GM12878 (cell line): Measurements from ENCODE around the gene C19orf47. TPM values are rescaled to one million over a fixed set of nuclear protein-coding genes. Genes with fewer than 3 reads are reported as not detected.

Source experiments
- ATAC-seq: fragments of 200-7000 bp; cut with Tn5 transposase; 3 replicates; pipeline ENCODE4 v1.9.1; 2020; ENCODE audit warnings: mild to moderate bottlenecking, moderate library complexity
- BruUV-seq: library from RNA; stranded (reverse); fragments of 400-500 nt; replicated peaks from 2 replicates; lab custom pipeline; 2021; lab: Mats Ljungman, UMichigan
- CTCF ChIA-PET: fragments of 300-600 bp; sonication (Branson Sonifier 250); formaldehyde crosslinking; extraction: SDS; loops from one replicate; lab custom pipeline; 2021; ENCODE audit warnings: inconsistent platforms; lab: Yijun Ruan, JAX
- POLR2A ChIA-PET: fragments of 350-600 bp; formaldehyde crosslinking; extraction: SDS; loops from one replicate; lab custom pipeline; 2021; ENCODE audit warnings: inconsistent platforms; lab: Charles Lee
- RAD21 ChIA-PET: fragments of 300-600 bp; sonication (Branson Sonifier 250); formaldehyde crosslinking; loops from one replicate; lab custom pipeline; 2023; ENCODE audit warnings: antibody characterized with exemption; ENCODE audit not compliant: unreplicated experiment; lab: Charles Lee
- SMC1A ChIA-PET: fragments of 300-600 bp; sonication (Branson Sonifier 250); formaldehyde crosslinking; loops from one replicate; lab custom pipeline; 2023; ENCODE audit not compliant: unreplicated experiment, uncharacterized antibody; lab: Charles Lee
- DNase-seq: peaks from one replicate; pipeline ENCODE4 v3.0.0-alpha.2; 2011; ENCODE audit warnings: low read depth, low spot score
- FAIRE-seq: peaks from 3 replicates; lab custom pipeline; 2011; peaks lifted over from hg19 to GRCh38; lab: Jason Lieb, UNC
- H2AFZ ChIP-seq: 2 replicates; pipeline ENCODE4 v1.6.0; 2011; ENCODE audit warnings: low read depth, low read length, control low read depth; ENCODE audit not compliant: control insufficient read depth
- H3K27ac ChIP-seq: 2 replicates; pipeline ENCODE4 v1.5.1; 2011; ENCODE audit warnings: control low read depth; ENCODE audit not compliant: control insufficient read depth, insufficient read depth
- H3K27me3 ChIP-seq, 2 experiments: replicated peaks in 1 of 2; 2 replicates each; pipeline versions ENCODE4 v1.6.0 to v1.6.1; 2011; ENCODE audit warnings: low read length in 1 of 2; ENCODE audit not compliant: control insufficient read depth in 2 of 2, insufficient read depth in 2 of 2
- H3K36me3 ChIP-seq, 2 experiments: 2 replicates each; pipeline ENCODE4 v1.5.1; 2011; ENCODE audit warnings: low read length in 1 of 2; ENCODE audit not compliant: control insufficient read depth in 2 of 2, insufficient read depth in 2 of 2
- H3K4me1 ChIP-seq: 2 replicates; pipeline ENCODE4 v1.6.1; 2011; ENCODE audit warnings: mild to moderate bottlenecking, low read length, moderate library complexity, mixed read lengths; ENCODE audit not compliant: control insufficient read depth, insufficient read depth
- H3K4me2 ChIP-seq: 2 replicates; pipeline ENCODE4 v1.6.0; 2011; ENCODE audit warnings: control low read depth; ENCODE audit not compliant: control insufficient read depth, insufficient read depth
- H3K4me3 ChIP-seq: fragments of 200-600 bp; sonication (generic); 2 replicates; pipeline ENCODE4 v1.5.1; 2016
- H3K79me2 ChIP-seq: 2 replicates; pipeline ENCODE4 v1.6.0; 2011; ENCODE audit warnings: low read length; ENCODE audit not compliant: control insufficient read depth, insufficient read depth
- H3K9ac ChIP-seq: 2 replicates; pipeline ENCODE4 v1.8.0; 2011; ENCODE audit warnings: low read length, control low read depth, mixed read lengths; ENCODE audit not compliant: control insufficient read depth, insufficient read depth
- H3K9me3 ChIP-seq: replicated peaks from 3 replicates; pipeline ENCODE4 v1.5.1; 2011; ENCODE audit warnings: mild to moderate bottlenecking, low read length; ENCODE audit not compliant: control insufficient read depth, insufficient read depth
- H4K20me1 ChIP-seq: 2 replicates; pipeline ENCODE4 v1.6.0; 2011; ENCODE audit not compliant: control insufficient read depth, insufficient read depth
- ASH2L ChIP-seq: fragments of 300-600, 200-600 bp; sonication (generic); IDR thresholded peaks from 2 replicates; pipeline ENCODE4 v1.6.1; 2017; ENCODE audit warnings: low read depth, mild to moderate bottlenecking, borderline replicate concordance
- BHLHE40 ChIP-seq, 2 experiments: fragments of 450-650 bp in 1 of 2; IDR thresholded peaks; 2 replicates each; pipeline ENCODE4 v1.6.1; 2011 to 2017; ENCODE audit warnings: low read depth in 2 of 2, borderline replicate concordance in 1 of 2, improper control_type of control experiment in 1 of 2, low read length in 1 of 2, mild to moderate bottlenecking in 1 of 2
- BRCA1 ChIP-seq: IDR thresholded peaks from 2 replicates; pipeline ENCODE4 v1.6.1; 2011; ENCODE audit warnings: low read depth, low read length, improper control_type of control experiment
- CREM ChIP-seq: IDR thresholded peaks from 2 replicates; pipeline ENCODE4 v1.6.1; 2014; ENCODE audit warnings: antibody characterized with exemption, low read depth
- ETV6 ChIP-seq, 2 experiments: fragments of 450-650 bp in 1 of 2; IDR thresholded peaks in 1 of 2; conservative IDR thresholded peaks in 1 of 2; 2 replicates each; pipeline ENCODE4 v1.6.1; 2014; ENCODE audit warnings: antibody characterized with exemption in 1 of 2, borderline replicate concordance in 1 of 2, low read depth in 1 of 2, mild to moderate bottlenecking in 1 of 2, moderate library complexity in 1 of 2
- MXI1 ChIP-seq: fragments of 150-350 bp; IDR thresholded peaks from 2 replicates; pipeline ENCODE4 v1.6.1; 2011; ENCODE audit warnings: low read depth, mild to moderate bottlenecking, inconsistent platforms, low read length, improper control_type of control experiment
- POLR2AphosphoS2 ChIP-seq: IDR thresholded peaks from 2 replicates; pipeline ENCODE4 v1.6.1; 2011; ENCODE audit warnings: low read depth, mild to moderate bottlenecking, low read length, improper control_type of control experiment, moderate library complexity
- POU2F2 ChIP-seq: IDR thresholded peaks from 3 replicates; pipeline ENCODE4 v1.6.1; 2011; ENCODE audit warnings: low read depth, mild to moderate bottlenecking, low read length, borderline replicate concordance
- RBBP5 ChIP-seq: fragments of 200-600 bp; sonication (generic); conservative IDR thresholded peaks from 2 replicates; pipeline ENCODE4 v1.6.1; 2016
- RUNX3 ChIP-seq: IDR thresholded peaks from 2 replicates; pipeline ENCODE4 v1.6.1; 2012; ENCODE audit warnings: low read length, inconsistent platforms
- SREBF2 ChIP-seq: IDR thresholded peaks from 2 replicates; pipeline ENCODE4 v1.6.1; 2012; ENCODE audit warnings: mild to moderate bottlenecking, low read length
- ZZZ3 ChIP-seq: IDR thresholded peaks from 2 replicates; pipeline ENCODE4 v1.6.1; 2011; ENCODE audit warnings: low read depth; ENCODE audit not compliant: control insufficient read depth, insufficient read length
- WGBS: methylation state at CpG from one replicate; pipeline ENCODE4 v1.1.6; 2016; ENCODE audit warnings: low lambda C conversion rate; ENCODE audit not compliant: insufficient replicate concordance, insufficient coverage; ENCODE audit errors: missing lambda C conversion rate; 5-methylcytosine and 5-hydroxymethylcytosine counted together
- in situ Hi-C: fragments of 300-500 bp; cut with MboI; formaldehyde crosslinking; loops from 9 replicates; pipeline ENCODE4 v1.14.3; 2018; ENCODE audit warnings: mixed read lengths
- intact Hi-C: fragments of 100-400 bp; cut with micrococcal nuclease; formaldehyde crosslinking; loops from one replicate; pipeline ENCODE4 v1.14.2; 2022; ENCODE audit not compliant: unreplicated experiment
- polyA plus RNA-seq, 11 experiments: library from polyadenylated mRNA; depleted of rRNA in 4 of 11; unstranded in 6 of 11; stranded (reverse) in 5 of 11; fragments of >200 nt; fragmentation: Nextera tagmentation in 4 of 11; fragmentation: Illumina TruSeq in 1 of 11; extraction: Ambion mirVana in 4 of 11; extraction: Trizol in 1 of 11; gene quantifications; 1 replicate in 1 of 11; 2 replicates in 10 of 11; pipeline versions ENCODE4 v1.2.1 to v1.2.3, GENCODE V29; 2011 to 2016; ENCODE audit warnings: inconsistent platforms in 2 of 11, missing spikeins in 2 of 11, low read depth in 1 of 11
- total RNA-seq, 4 experiments: library from RNA; depleted of rRNA in 3 of 4; stranded (reverse); fragments of >200 nt in 3 of 4; fragmentation: Illumina TruSeq in 1 of 4; extraction: Trizol in 1 of 4; gene quantifications; 2 replicates each; pipeline versions ENCODE4 v1.2.1 to v1.2.3, GENCODE V29; 2013 to 2021
- TF ChIP-seq, protein P1 (sequence below): fragments of 450-650 bp; conservative IDR thresholded peaks from 2 replicates; pipeline ENCODE4 v1.6.1; 2017; ENCODE audit warnings: mild to moderate bottlenecking, moderate library complexity
- TF ChIP-seq, protein P2 (sequence below): IDR thresholded peaks from 2 replicates; pipeline ENCODE4 v1.6.1; 2011; ENCODE audit warnings: borderline replicate concordance, low read depth, mild to moderate bottlenecking, moderate library complexity, low read length; ENCODE audit not compliant: insufficient read depth, poor library complexity, severe bottlenecking

The C19orf47 gene
- total and polyA plus RNA-seq, 10 of the 15 experiments (the other 5 are each of a cell fraction or from before 2014, with no cell fraction given) = 0.11 to 29.1 (median 20.2) TPM

DNA sequence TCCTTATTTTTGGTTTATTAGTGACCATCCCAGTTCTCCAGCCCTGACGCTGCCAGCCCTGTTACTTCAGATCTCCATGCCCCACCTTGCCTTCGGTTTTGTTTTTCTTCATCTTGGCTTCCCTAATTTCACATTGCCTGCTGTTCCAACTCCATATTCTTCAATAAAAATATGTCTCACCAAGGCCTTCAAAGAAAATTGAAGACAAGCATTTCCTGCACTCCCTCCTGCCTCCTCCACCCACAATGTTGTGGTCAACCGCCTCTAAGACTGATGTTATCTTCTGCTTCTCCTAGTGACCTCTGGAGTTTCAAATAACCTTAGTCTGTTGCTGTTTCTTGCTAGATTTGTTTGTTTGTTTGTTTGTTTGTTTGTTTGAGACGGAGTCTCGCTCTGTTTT is 14.9 kb upstream of the C19orf47 start:
- Histone ChIP-seq H4K20me1 (no peaks in the 10 kb centered on the region), H3K9ac (no peak overlapping the region), H2AFZ (no peak overlapping the region), H3K27ac (no peak overlapping the region), H3K4me1 (peaks cover 12% of the 10 kb centered on the region), H3K4me2 (no peak overlapping the region), H3K27me3 (no peaks in the 10 kb centered on the region), H3K9me3 (no peaks in the 10 kb centered on the region), H3K79me2 (no peaks in the 10 kb centered on the region), H3K36me3 (no peaks in the 10 kb centered on the region; a peak in 1 of 4 replicates), H3K4me3 (no peak overlapping the region)
- DNase-seq = no peak
- intact Hi-C loops (no loop called here), in situ Hi-C loops (no loop called here)
- ChIA-PET CTCF (no interaction called here), SMC1A (interaction anchor here (2.1 kb wide), 1 partner anchor 10 kb away, joined by 4 read pairs; no protein-coding TSS in a partner anchor), RAD21 (no interaction called here), POLR2A (no interaction called here)
- BruUV-seq = no TSS peak
- ATAC-seq = no peak
- no peak for FAIRE-seq
- TF ChIP-seq ASH2L (no peak), RUNX3 (peak; percentile 85)
- WGBS = 66% methylated on average over 5 of the region's 5 CpGs

DNA sequence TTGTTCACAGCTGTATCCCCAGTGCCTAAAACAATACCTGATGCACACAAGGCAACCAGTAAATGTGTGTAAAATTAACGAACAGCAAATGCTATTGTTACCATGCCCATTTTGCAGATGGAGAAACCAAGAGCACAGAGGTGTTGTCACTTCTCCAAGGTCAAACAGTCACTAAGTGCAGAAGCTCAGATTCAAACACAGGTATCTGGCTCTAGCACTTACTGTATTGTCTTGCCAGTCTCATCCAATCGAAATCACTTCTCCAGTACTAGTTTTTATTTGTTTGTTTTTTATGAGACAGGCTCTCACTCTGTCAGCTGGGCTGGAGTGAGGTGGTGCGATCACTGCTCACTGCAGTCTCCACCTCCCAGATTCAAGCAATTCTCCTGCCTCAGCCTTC is 14.0 kb upstream of the C19orf47 start:
- 78% methylated on average over 3 of the region's 3 CpGs for WGBS
- BruUV-seq = no TSS peak
- no peak for ATAC-seq
- TF ChIP-seq SREBF2 (no peak), RBBP5 (no peak), ETV6 (conservative IDR thresholded peaks at IDR 0.05 in 1 of 2, IDR thresholded peaks at IDR 0.05 in 1 of 2; ENCODE audit: borderline replicate concordance in 1 of 2, low read depth in 1 of 2) (no peak), POU2F2 (no peak), POLR2AphosphoS2 (no peak), BRCA1 (no peak), CREM (no peak), BHLHE40 (IDR thresholded peaks at IDR 0.05; ENCODE audit: borderline replicate concordance in 1 of 2, low read depth in 2 of 2, low read length in 1 of 2) (no peak), MXI1 (no peak), ZZZ3 (no peak)
- TF ChIP-seq, protein P1, sequence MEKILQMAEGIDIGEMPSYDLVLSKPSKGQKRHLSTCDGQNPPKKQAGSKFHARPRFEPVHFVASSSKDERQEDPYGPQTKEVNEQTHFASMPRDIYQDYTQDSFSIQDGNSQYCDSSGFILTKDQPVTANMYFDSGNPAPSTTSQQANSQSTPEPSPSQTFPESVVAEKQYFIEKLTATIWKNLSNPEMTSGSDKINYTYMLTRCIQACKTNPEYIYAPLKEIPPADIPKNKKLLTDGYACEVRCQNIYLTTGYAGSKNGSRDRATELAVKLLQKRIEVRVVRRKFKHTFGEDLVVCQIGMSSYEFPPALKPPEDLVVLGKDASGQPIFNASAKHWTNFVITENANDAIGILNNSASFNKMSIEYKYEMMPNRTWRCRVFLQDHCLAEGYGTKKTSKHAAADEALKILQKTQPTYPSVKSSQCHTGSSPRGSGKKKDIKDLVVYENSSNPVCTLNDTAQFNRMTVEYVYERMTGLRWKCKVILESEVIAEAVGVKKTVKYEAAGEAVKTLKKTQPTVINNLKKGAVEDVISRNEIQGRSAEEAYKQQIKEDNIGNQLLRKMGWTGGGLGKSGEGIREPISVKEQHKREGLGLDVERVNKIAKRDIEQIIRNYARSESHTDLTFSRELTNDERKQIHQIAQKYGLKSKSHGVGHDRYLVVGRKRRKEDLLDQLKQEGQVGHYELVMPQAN = no peak
- TF ChIP-seq, protein P2, sequence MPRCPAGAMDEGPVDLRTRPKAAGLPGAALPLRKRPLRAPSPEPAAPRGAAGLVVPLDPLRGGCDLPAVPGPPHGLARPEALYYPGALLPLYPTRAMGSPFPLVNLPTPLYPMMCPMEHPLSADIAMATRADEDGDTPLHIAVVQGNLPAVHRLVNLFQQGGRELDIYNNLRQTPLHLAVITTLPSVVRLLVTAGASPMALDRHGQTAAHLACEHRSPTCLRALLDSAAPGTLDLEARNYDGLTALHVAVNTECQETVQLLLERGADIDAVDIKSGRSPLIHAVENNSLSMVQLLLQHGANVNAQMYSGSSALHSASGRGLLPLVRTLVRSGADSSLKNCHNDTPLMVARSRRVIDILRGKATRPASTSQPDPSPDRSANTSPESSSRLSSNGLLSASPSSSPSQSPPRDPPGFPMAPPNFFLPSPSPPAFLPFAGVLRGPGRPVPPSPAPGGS = no peak

More for the DNA sequence above, 14.0 kb upstream of the C19orf47 start:
- H3K9ac ChIP-seq = no peak overlapping the region
- ChIA-PET RAD21 (no interaction called here), SMC1A (no interaction called here), POLR2A (no interaction called here), CTCF (no interaction called here)
- peaks cover 21% of the 10 kb centered on the region for H3K4me1 ChIP-seq
- intact Hi-C loops (no loop called here), in situ Hi-C loops (no loop called here)
- no peak overlapping the region for H3K4me3 ChIP-seq
- H3K27ac ChIP-seq = no peak overlapping the region
- DNase-seq (no peak), FAIRE-seq (no peak)
- H3K79me2 ChIP-seq = peaks cover 4% of the 10 kb centered on the region; the same call in 1 of the 2 replicates
- no peaks in the 10 kb centered on the region; a peak in 1 of 4 replicates for H3K36me3 ChIP-seq
- H3K27me3 ChIP-seq = no peaks in the 10 kb centered on the region
- H3K4me2 ChIP-seq = no peak overlapping the region
- no peak overlapping the region for H2AFZ ChIP-seq
- H4K20me1 ChIP-seq = no peaks in the 10 kb centered on the region
- H3K9me3 ChIP-seq = no peaks in the 10 kb centered on the region
